GM12865 (cell line): ENCODE results near the gene HRC.

Experiments used
- DNase-seq: peaks from one replicate; pipeline ENCODE4 v3.0.0; 2010; ENCODE audit warnings: low read depth
- H3K4me3 ChIP-seq: 2 replicates; pipeline ENCODE4 v1.5.1; 2011; ENCODE audit warnings: mild to moderate bottlenecking, low read depth, low read length, control low read depth
- CTCF ChIP-seq: IDR thresholded peaks from 2 replicates; pipeline ENCODE4 v1.5.1; 2011; ENCODE audit warnings: low read length, control low read depth, low read depth, inconsistent platforms; ENCODE audit not compliant: insufficient read depth; ENCODE audit errors: missing control alignments

Gene HRC

GRCh38 chr19:49104229-49104864 is 50.8 kb downstream of the HRC start:
- no peak for TF ChIP-seq CTCF
- no peak overlapping the region for H3K4me3 ChIP-seq
- no peak for DNase-seq

- no peak for DNase-seq
- H3K4me3 ChIP-seq, result no peak overlapping the region
- TF ChIP-seq CTCF, result no peak
Observed at GRCh38 chr19:49103331-49104085, 51.7 kb downstream of the HRC start.

- no peak for DNase-seq
- TF ChIP-seq CTCF, result no peak
- no peak overlapping the region for H3K4me3 ChIP-seq
Observed at GRCh38 chr19:49102303-49102702, 52.9 kb downstream of the HRC start.
